HepG2 (cell line): ENCODE results near the gene MLLT11. TPM values are rescaled to one million over a fixed set of nuclear protein-coding genes. Genes with fewer than 3 reads are reported as not detected.

ENCODE experiments used
- ATAC-seq: fragments of 200-7000 bp; cut with Tn5 transposase; 3 replicates; pipeline ENCODE4 v1.9.1; 2020; ENCODE audit warnings: mild to moderate bottlenecking, moderate library complexity
- BruUV-seq: library from RNA; stranded (reverse); fragments of 400-500 nt; replicated peaks from 2 replicates; lab custom pipeline; 2021; lab: Mats Ljungman, UMichigan
- CTCF ChIA-PET: fragments of 300-600 bp; formaldehyde crosslinking; extraction: SDS; loops from one replicate; lab custom pipeline; 2021; ENCODE audit warnings: low total read pairs, inconsistent platforms, low intra/inter-chr PET ratio; lab: Yijun Ruan, JAX
- POLR2A ChIA-PET: fragments of 350-600 bp; sonication (Branson Sonifier 250); formaldehyde crosslinking; loops from one replicate; lab custom pipeline; 2020; ENCODE audit warnings: antibody characterized with exemption, inconsistent platforms; lab: Yijun Ruan, JAX
- DNase-seq: peaks from one replicate; pipeline ENCODE4 v3.0.0-alpha.2; 2015; ENCODE audit warnings: low spot score
- FAIRE-seq: peaks from 3 replicates; lab custom pipeline; 2011; peaks lifted over from hg19 to GRCh38; lab: Jason Lieb, UNC
- H2AFZ ChIP-seq: one replicate; pipeline ENCODE4 v1.6.1; 2011; ENCODE audit warnings: low read length, inconsistent platforms
- H3K27ac ChIP-seq: fragments of 300-600 bp; 3 replicates; pipeline ENCODE4 v1.8.0; 2011; ENCODE audit warnings: mixed run types, mild to moderate bottlenecking, mixed read lengths, low read length, inconsistent platforms; ENCODE audit not compliant: insufficient read depth; ENCODE audit errors: extremely low read length
- H3K27me3 ChIP-seq, 2 experiments: fragments of 200-600 bp in 1 of 2; 2 replicates in 1 of 2; 3 replicates in 1 of 2; pipeline versions ENCODE4 v1.6.0 to v1.8.0; 2011; ENCODE audit warnings: low read length in 2 of 2, mild to moderate bottlenecking in 2 of 2, moderate library complexity in 2 of 2, inconsistent platforms in 1 of 2; ENCODE audit not compliant: insufficient read depth in 2 of 2, control insufficient read depth in 1 of 2
- H3K36me3 ChIP-seq, 2 experiments: fragments of 200-600 bp in 1 of 2; replicated peaks in 1 of 2; 2 replicates in 1 of 2; 3 replicates in 1 of 2; pipeline versions ENCODE4 v1.5.1 to v1.8.0; 2011; ENCODE audit warnings: low read length in 2 of 2, inconsistent platforms in 1 of 2; ENCODE audit not compliant: insufficient read depth in 2 of 2, control insufficient read depth in 1 of 2
- H3K4me1 ChIP-seq: 2 replicates; pipeline ENCODE4 v1.5.1; 2012; ENCODE audit warnings: low read length, inconsistent platforms; ENCODE audit not compliant: insufficient read depth
- H3K4me2 ChIP-seq: 2 replicates; pipeline ENCODE4 v1.6.0; 2011; ENCODE audit warnings: low read depth, low read length, inconsistent platforms
- H3K4me3 ChIP-seq, 3 experiments: fragments of 200-600 bp in 1 of 3; sonication (generic), shearing (Covaris generic) in 1 of 3; replicated peaks in 1 of 3; 2 replicates each; pipeline ENCODE4 v1.5.1; 2011 to 2016; ENCODE audit warnings: low read length in 3 of 3, inconsistent platforms in 2 of 3, low read depth in 2 of 3, mild to moderate bottlenecking in 2 of 3, control low read depth in 1 of 3, mixed read lengths in 1 of 3; ENCODE audit not compliant: insufficient read depth in 1 of 3
- H3K79me2 ChIP-seq: one replicate; pipeline ENCODE4 v1.6.1; 2011; ENCODE audit warnings: low read length, inconsistent platforms; ENCODE audit not compliant: insufficient read depth
- H3K9ac ChIP-seq: 2 replicates; pipeline ENCODE4 v1.6.0; 2011; ENCODE audit warnings: mild to moderate bottlenecking, low read depth, low read length, inconsistent platforms; ENCODE audit not compliant: insufficient read depth
- H3K9me3 ChIP-seq: 2 replicates; pipeline ENCODE4 v1.5.1; 2012; ENCODE audit warnings: mild to moderate bottlenecking, low read length
- H4K20me1 ChIP-seq: 2 replicates; pipeline ENCODE4 v1.6.0; 2011; ENCODE audit warnings: inconsistent platforms, mild to moderate bottlenecking, low read length, moderate library complexity; ENCODE audit not compliant: insufficient read depth
- ETV6 ChIP-seq: sonication (generic); formaldehyde crosslinking; conservative IDR thresholded peaks from 2 replicates; pipeline ENCODE4 v1.4.0; 2020; ENCODE audit warnings: missing genetic modification reagents
- KLF9 ChIP-seq: IDR thresholded peaks from 2 replicates; pipeline ENCODE4 v1.6.1; 2016; ENCODE audit warnings: low read depth
- NR2F6 ChIP-seq, 2 experiments: IDR thresholded peaks; 2 replicates each; pipeline ENCODE4 v1.6.1; 2016; ENCODE audit warnings: antibody characterized with exemption in 1 of 2, mild to moderate bottlenecking in 1 of 2
- POLR2AphosphoS2 ChIP-seq: IDR thresholded peaks from 2 replicates; pipeline ENCODE4 v1.6.1; 2011; ENCODE audit warnings: low read depth, low read length, improper control_type of control experiment
- THAP9 ChIP-seq: sonication (generic); formaldehyde crosslinking; IDR thresholded peaks from 2 replicates; pipeline ENCODE4; 2020; ENCODE audit warnings: missing genetic modification reagents, mild to moderate bottlenecking, borderline replicate concordance
- ZNF614 ChIP-seq: IDR thresholded peaks from 2 replicates; pipeline ENCODE4 v1.6.1; 2018; ENCODE audit warnings: missing biosample characterization, missing genetic modification reagents, inconsistent platforms, borderline replicate concordance
- WGBS: methylation state at CpG from one replicate; pipeline ENCODE4 v1.1.6; 2017; ENCODE audit warnings: low lambda C conversion rate; 5-methylcytosine and 5-hydroxymethylcytosine counted together
- in situ Hi-C: cut with HindIII; loops from 2 replicates; pipeline ENCODE4 v1.10.0; 2017; ENCODE audit warnings: low pct_unique_long_range_greater_than_20kb; ENCODE audit not compliant: extremely low pct_ligation_motif_present
- intact Hi-C: fragments of 100-400 bp; cut with micrococcal nuclease; formaldehyde crosslinking; loops from one replicate; pipeline ENCODE4 v1.10.0; 2022; ENCODE audit not compliant: unreplicated experiment
- polyA plus RNA-seq, 8 experiments: library from polyadenylated mRNA; depleted of rRNA in 3 of 8; stranded (reverse) in 7 of 8; unstranded in 1 of 8; fragments of >200 nt; fragmentation: Illumina TruSeq in 4 of 8; extraction: Trizol in 4 of 8; gene quantifications; 2 replicates each; pipeline versions ENCODE4 v1.2.1 to v1.2.3, GENCODE V29; 2011 to 2016; ENCODE audit warnings: low read depth in 4 of 8, missing spikeins in 1 of 8, mixed read lengths in 1 of 8; ENCODE audit not compliant: insufficient read depth in 1 of 8
- small RNA-seq, 3 experiments: library from RNA; depleted of rRNA; stranded (forward); fragments of <200 nt; gene quantifications; one replicate each; pipeline ENCODE3, GENCODE V24; 2012; ENCODE audit warnings: low read depth in 2 of 3, low replicate concordance in 1 of 3; ENCODE audit not compliant: insufficient read length in 3 of 3, insufficient read depth in 2 of 3
- total RNA-seq, 5 experiments: library from RNA; depleted of rRNA; stranded (reverse); fragments of >200 nt; fragmentation: Illumina TruSeq; extraction: Trizol; gene quantifications; 2 replicates each; pipeline ENCODE4 v1.2.3, GENCODE V29; 2016; ENCODE audit warnings: low read depth in 1 of 5

The MLLT11 gene
- total and polyA plus RNA-seq, 2 of the 13 experiments (the other 11 are each of a cell fraction or from before 2014, with no cell fraction given), result 0.21 to 0.22 TPM

- Histone ChIP-seq H3K36me3 (no peaks in the 10 kb centered on the region), H4K20me1 (no peaks in the 10 kb centered on the region), H3K4me1 (peaks cover 2% of the 10 kb centered on the region), H3K9me3 (no peaks in the 10 kb centered on the region), H3K4me2 (no peak overlapping the region), H3K9ac (no peak overlapping the region), H3K27me3 (no peaks in the 10 kb centered on the region), H3K4me3 (no peak overlapping the region), H2AFZ (no peak overlapping the region), H3K79me2 (no peaks in the 10 kb centered on the region), H3K27ac (no peak overlapping the region)
- ATAC-seq, result no peak
- DNase-seq, result no peak
- ChIA-PET CTCF (no interaction called here), POLR2A (no interaction called here)
- in situ Hi-C loops, result no loop called here
- TF ChIP-seq KLF9, result no peak
- TF ChIP-seq ETV6, result no peak
- TF ChIP-seq POLR2AphosphoS2, result no peak
- TF ChIP-seq THAP9 (CRISPR knock-in tag), result no peak
- TF ChIP-seq ZNF614 (CRISPR knock-in tag), result no peak
- no peak for TF ChIP-seq NR2F6 (IDR thresholded peaks at IDR 0.05)
- no peak for TF ChIP-seq NR2F6 (CRISPR knock-in tag; IDR thresholded peaks at IDR 0.05)
- 55% methylated on average over 5 of the region's 5 CpGs for WGBS
- BruUV-seq, result no TSS peak
- intact Hi-C loops, result no loop called here
- no peak for FAIRE-seq
Observed at GRCh38 chr1:151113877-151114276, 53.7 kb downstream of the MLLT11 start.

Small RNA genes lying within 50 kb of the gene (small RNA-seq; reads per million reads assigned to genes)
- gene RNU6-884P, result 0 to 0.33 (median 0) reads per million in 3 experiments

Other genes starting within 250 kb of the MLLT11 start
- gene ARNT, start 183.8 kb upstream of the MLLT11 start, total RNA-seq (2016; rRNA removed; fragmentation: Illumina TruSeq; extraction: Trizol), result 17.6 and 17.8 TPM in 2 replicates
- 24.1 and 25.9 TPM in 2 replicates for gene ARNT, start 183.8 kb upstream of the MLLT11 start, polyA plus RNA-seq (2011; rRNA removed)
- not detected in 2 replicates for gene CTXND2, start 173.3 kb upstream of the MLLT11 start, total RNA-seq (2016; rRNA removed; fragmentation: Illumina TruSeq; extraction: Trizol)
- gene CTXND2, start 173.3 kb upstream of the MLLT11 start, polyA plus RNA-seq (2011; rRNA removed), result not detected in 2 replicates
- 31.0 and 34.6 TPM in 2 replicates for gene SETDB1, start 134.0 kb upstream of the MLLT11 start, total RNA-seq (2016; rRNA removed; fragmentation: Illumina TruSeq; extraction: Trizol)
- gene SETDB1, start 134.0 kb upstream of the MLLT11 start, polyA plus RNA-seq (2011; rRNA removed), result 30.1 and 33.1 TPM in 2 replicates
- 188 and 298 TPM in 2 replicates for gene CERS2, start 85.6 kb upstream of the MLLT11 start, total RNA-seq (2016; rRNA removed; fragmentation: Illumina TruSeq; extraction: Trizol)
- gene CERS2, start 85.6 kb upstream of the MLLT11 start, polyA plus RNA-seq (2011; rRNA removed), result 269 and 315 TPM in 2 replicates
- gene ANXA9, start 78.1 kb upstream of the MLLT11 start, total RNA-seq (2016; rRNA removed; fragmentation: Illumina TruSeq; extraction: Trizol), result 23.9 and 29.9 TPM in 2 replicates
- gene ANXA9, start 78.1 kb upstream of the MLLT11 start, polyA plus RNA-seq (2011; rRNA removed), result 13.3 and 14.3 TPM in 2 replicates
- gene MINDY1, start 53.5 kb upstream of the MLLT11 start, total RNA-seq (2016; rRNA removed; fragmentation: Illumina TruSeq; extraction: Trizol), result 9.2 and 11.1 TPM in 2 replicates
- 15.0 and 18.0 TPM in 2 replicates for gene MINDY1, start 53.5 kb upstream of the MLLT11 start, polyA plus RNA-seq (2011; rRNA removed)
- gene PRUNE1, start 51.9 kb upstream of the MLLT11 start, total RNA-seq (2016; rRNA removed; fragmentation: Illumina TruSeq; extraction: Trizol), result 19.0 and 26.2 TPM in 2 replicates
- 24.4 and 31.9 TPM in 2 replicates for gene PRUNE1, start 51.9 kb upstream of the MLLT11 start, polyA plus RNA-seq (2011; rRNA removed)
- 0.20 and 0.40 TPM in 2 replicates for gene BNIPL, start 23.8 kb upstream of the MLLT11 start, total RNA-seq (2016; rRNA removed; fragmentation: Illumina TruSeq; extraction: Trizol)
- 0.84 and 1.1 TPM in 2 replicates for gene BNIPL, start 23.8 kb upstream of the MLLT11 start, polyA plus RNA-seq (2011; rRNA removed)
- gene C1orf56, start 12.6 kb upstream of the MLLT11 start, total RNA-seq (2016; rRNA removed; fragmentation: Illumina TruSeq; extraction: Trizol), result 0.74 and 1.5 TPM in 2 replicates
- gene C1orf56, start 12.6 kb upstream of the MLLT11 start, polyA plus RNA-seq (2011; rRNA removed), result 3.2 TPM in 2 replicates
- gene CDC42SE1, start 775 bp upstream of the MLLT11 start, total RNA-seq (2016; rRNA removed; fragmentation: Illumina TruSeq; extraction: Trizol), result 17.6 and 18.8 TPM in 2 replicates
- 17.9 and 20.5 TPM in 2 replicates for gene CDC42SE1, start 775 bp upstream of the MLLT11 start, polyA plus RNA-seq (2011; rRNA removed)
- not detected in 2 replicates for gene GABPB2, start 10.4 kb downstream of the MLLT11 start, total RNA-seq (2016; rRNA removed; fragmentation: Illumina TruSeq; extraction: Trizol)
- 0.09 TPM in 1 of 2 replicates, not detected in the other for gene GABPB2, start 10.4 kb downstream of the MLLT11 start, polyA plus RNA-seq (2011; rRNA removed)
- gene SEMA6C, start 86.2 kb downstream of the MLLT11 start, total RNA-seq (2016; rRNA removed; fragmentation: Illumina TruSeq; extraction: Trizol), result 0.80 and 1.4 TPM in 2 replicates
- 2.9 and 4.2 TPM in 2 replicates for gene SEMA6C, start 86.2 kb downstream of the MLLT11 start, polyA plus RNA-seq (2011; rRNA removed)
- not detected in 2 replicates for gene TNFAIP8L2, start 96.3 kb downstream of the MLLT11 start, total RNA-seq (2016; rRNA removed; fragmentation: Illumina TruSeq; extraction: Trizol)
- gene TNFAIP8L2, start 96.3 kb downstream of the MLLT11 start, polyA plus RNA-seq (2011; rRNA removed), result not detected in 2 replicates
- 3.8 TPM in 2 replicates for gene LYSMD1, start 105.5 kb downstream of the MLLT11 start, total RNA-seq (2016; rRNA removed; fragmentation: Illumina TruSeq; extraction: Trizol)
- 4.6 and 4.8 TPM in 2 replicates for gene LYSMD1, start 105.5 kb downstream of the MLLT11 start, polyA plus RNA-seq (2011; rRNA removed)
- 31.5 and 32.5 TPM in 2 replicates for gene SCNM1, start 105.7 kb downstream of the MLLT11 start, total RNA-seq (2016; rRNA removed; fragmentation: Illumina TruSeq; extraction: Trizol)
- gene SCNM1, start 105.7 kb downstream of the MLLT11 start, polyA plus RNA-seq (2011; rRNA removed), result 16.3 and 17.5 TPM in 2 replicates
- not detected in 2 replicates for gene TMOD4, start 115.6 kb downstream of the MLLT11 start, total RNA-seq (2016; rRNA removed; fragmentation: Illumina TruSeq; extraction: Trizol)
- gene TMOD4, start 115.6 kb downstream of the MLLT11 start, polyA plus RNA-seq (2011; rRNA removed), result 0.61 and 0.66 TPM in 2 replicates
- 34.5 TPM in 2 replicates for gene VPS72, start 129.8 kb downstream of the MLLT11 start, total RNA-seq (2016; rRNA removed; fragmentation: Illumina TruSeq; extraction: Trizol)
- gene VPS72, start 129.8 kb downstream of the MLLT11 start, polyA plus RNA-seq (2011; rRNA removed), result 33.7 and 39.1 TPM in 2 replicates
- 43.8 and 45.3 TPM in 2 replicates for gene PIP5K1A, start 138.2 kb downstream of the MLLT11 start, total RNA-seq (2016; rRNA removed; fragmentation: Illumina TruSeq; extraction: Trizol)
- 61.1 and 65.1 TPM in 2 replicates for gene PIP5K1A, start 138.2 kb downstream of the MLLT11 start, polyA plus RNA-seq (2011; rRNA removed)
- gene PSMD4, start 194.3 kb downstream of the MLLT11 start, total RNA-seq (2016; rRNA removed; fragmentation: Illumina TruSeq; extraction: Trizol), result 243 and 320 TPM in 2 replicates
- gene PSMD4, start 194.3 kb downstream of the MLLT11 start, polyA plus RNA-seq (2011; rRNA removed), result 174 and 194 TPM in 2 replicates
- 14.1 and 15.0 TPM in 2 replicates for gene ZNF687, start 221.9 kb downstream of the MLLT11 start, total RNA-seq (2016; rRNA removed; fragmentation: Illumina TruSeq; extraction: Trizol)
- gene ZNF687, start 221.9 kb downstream of the MLLT11 start, polyA plus RNA-seq (2011; rRNA removed), result 16.5 and 24.5 TPM in 2 replicates